Neural progenitor cell (in vitro differentiated cells): ENCODE measurements around the gene RAB15. TPM values are rescaled to one million over a fixed set of nuclear protein-coding genes. Genes with fewer than 3 reads are reported as not detected.

Experiments
- DNase-seq: peaks from one replicate; pipeline ENCODE4 v3.0.0-alpha.2; 2016; ENCODE audit warnings: low spot score
- H2AFZ ChIP-seq: fragments of 200-600 bp; sonication (generic); replicated peaks from 2 replicates; pipeline ENCODE4 v1.6.1; 2016; ENCODE audit warnings: antibody characterized with exemption
- H3F3A ChIP-seq: fragments of 200-600 bp; sonication (generic); 2 replicates; pipeline ENCODE4 v1.6.1; 2016; ENCODE audit warnings: antibody characterized with exemption, low read depth
- H3K27ac ChIP-seq: fragments of 200-600 bp; sonication (generic); 2 replicates; pipeline ENCODE4 v1.5.1; 2016; ENCODE audit warnings: mild to moderate bottlenecking
- H3K27me3 ChIP-seq: fragments of 200-600 bp; sonication (generic); 2 replicates; pipeline ENCODE4 v1.6.1; 2016; ENCODE audit warnings: mild to moderate bottlenecking, moderate library complexity
- H3K36me3 ChIP-seq: fragments of 200-600 bp; sonication (generic); 2 replicates; pipeline ENCODE4 v1.5.1; 2016
- H3K4me1 ChIP-seq: fragments of 200-600 bp; sonication (generic); 2 replicates; pipeline ENCODE4 v1.6.1; 2016; ENCODE audit warnings: mixed run types
- H3K4me2 ChIP-seq: fragments of 200-600 bp; sonication (generic); 2 replicates; pipeline ENCODE4 v1.6.1; 2016
- H3K4me3 ChIP-seq: fragments of 200-600 bp; sonication (generic); 2 replicates; pipeline ENCODE4 v1.5.1; 2016
- H3K79me2 ChIP-seq: fragments of 200-600 bp; sonication (generic); 2 replicates; pipeline ENCODE4 v1.6.1; 2016; ENCODE audit warnings: low read depth
- H3K9ac ChIP-seq: fragments of 200-600 bp; sonication (generic); 2 replicates; pipeline ENCODE4 v1.6.1; 2016
- H3K9me3 ChIP-seq: fragments of 200-600 bp; sonication (generic); 2 replicates; pipeline ENCODE4 v1.5.1; 2016; ENCODE audit warnings: low read depth
- H4K20me1 ChIP-seq: fragments of 200-600 bp; sonication (generic); 2 replicates; pipeline ENCODE4 v1.6.1; 2016; ENCODE audit warnings: low read depth
- H3K27ac Mint-ChIP-seq: 3 replicates; pipeline ENCODE4 v1.8.0; 2021; ENCODE audit warnings: mixed read lengths
- H3K27me3 Mint-ChIP-seq: 2 replicates; pipeline ENCODE4 v1.8.0; 2022; ENCODE audit warnings: low read depth, mild to moderate bottlenecking, inconsistent platforms, moderate library complexity, mixed read lengths; ENCODE audit not compliant: insufficient read depth
- H3K36me3 Mint-ChIP-seq: 3 replicates; pipeline ENCODE4 v1.8.0; 2021; ENCODE audit warnings: mixed read lengths
- H3K4me1 Mint-ChIP-seq: 3 replicates; pipeline ENCODE4 v1.8.0; 2021; ENCODE audit warnings: mixed read lengths
- H3K4me3 Mint-ChIP-seq: 3 replicates; pipeline ENCODE4 v1.8.0; 2021; ENCODE audit warnings: mild to moderate bottlenecking, moderate library complexity, mixed read lengths
- H3K9me3 Mint-ChIP-seq: 3 replicates; pipeline ENCODE4 v1.8.0; 2020; ENCODE audit warnings: mixed read lengths
- CTCF ChIP-seq: fragments of 200-600 bp; sonication (generic); IDR thresholded peaks from 2 replicates; pipeline ENCODE4 v1.5.1; 2017; ENCODE audit warnings: antibody characterized with exemption, mild to moderate bottlenecking
- EZH2 ChIP-seq: fragments of 200-600 bp; sonication (generic); IDR thresholded peaks from 2 replicates; pipeline ENCODE4 v1.6.1; 2017; ENCODE audit warnings: antibody characterized with exemption, mild to moderate bottlenecking, moderate library complexity
- EZH2phosphoT487 ChIP-seq: fragments of 200-600 bp; sonication (generic); IDR thresholded peaks from 2 replicates; pipeline ENCODE4 v1.6.1; 2017; ENCODE audit warnings: antibody characterized with exemption
- total RNA-seq: library from RNA; depleted of rRNA; stranded (reverse); fragments of >200 nt; gene quantifications from 2 replicates; pipeline ENCODE4 v1.2.3, GENCODE V29; 2015; ENCODE audit warnings: low replicate concordance

Gene RAB15
- total RNA-seq, 1 donor from 2014 or later = 12.2 TPM

GRCh38 chr14:64947710-64948611 is 24.2 kb downstream of the RAB15 start:
- Mint-ChIP-seq H3K4me1 (no peaks in the 10 kb centered on the region), H3K9me3 (no peaks in the 10 kb centered on the region), H3K36me3 (peaks cover 9% of the 10 kb centered on the region), H3K27me3 (no peaks in the 10 kb centered on the region), H3K27ac (no peak overlapping the region), H3K4me3 (no peak overlapping the region)
- Histone ChIP-seq H3K9ac (no peak overlapping the region), H3K79me2 (no peaks in the 10 kb centered on the region), H3K36me3 (no peaks in the 10 kb centered on the region), H3K4me1 (no peaks in the 10 kb centered on the region), H3K27me3 (no peaks in the 10 kb centered on the region), H3K27ac (no peak overlapping the region), H3K4me3 (no peak overlapping the region), H2AFZ (no peak overlapping the region), H4K20me1 (peaks cover under 1% of the 10 kb centered on the region), H3F3A (no peaks in the 10 kb centered on the region), H3K4me2 (no peak overlapping the region), H3K9me3 (no peaks in the 10 kb centered on the region)
- TF ChIP-seq EZH2 (no peak), EZH2phosphoT487 (no peak), CTCF (no peak)
- DNase-seq = no peak

GRCh38 chr14:64946310-64947045 is 25.7 kb downstream of the RAB15 start:
- Histone ChIP-seq H3K9ac (no peak overlapping the region), H3K36me3 (no peaks in the 10 kb centered on the region), H3K79me2 (no peaks in the 10 kb centered on the region), H3K27ac (no peak overlapping the region), H3K27me3 (no peaks in the 10 kb centered on the region), H3K4me2 (no peak overlapping the region), H2AFZ (no peak overlapping the region), H3K4me1 (no peaks in the 10 kb centered on the region), H3F3A (no peaks in the 10 kb centered on the region), H3K4me3 (no peak overlapping the region), H4K20me1 (no peaks in the 10 kb centered on the region), H3K9me3 (no peaks in the 10 kb centered on the region)
- Mint-ChIP-seq H3K27me3 (peaks cover 5% of the 10 kb centered on the region), H3K36me3 (peaks cover 9% of the 10 kb centered on the region), H3K4me1 (no peaks in the 10 kb centered on the region), H3K9me3 (no peaks in the 10 kb centered on the region), H3K27ac (no peak overlapping the region), H3K4me3 (no peak overlapping the region)
- TF ChIP-seq CTCF (no peak), EZH2 (no peak), EZH2phosphoT487 (no peak)
- no peak for DNase-seq

GRCh38 chr14:64945431-64946178 is 26.5 kb downstream of the RAB15 start:
- no peak overlapping the region for H3K4me3 ChIP-seq
- no peak for TF ChIP-seq EZH2
- TF ChIP-seq EZH2phosphoT487 = no peak
- no peak for TF ChIP-seq CTCF
- no peaks in the 10 kb centered on the region for H3K27me3 ChIP-seq
- Mint-ChIP-seq H3K27ac (no peak overlapping the region), H3K27me3 (peaks cover 5% of the 10 kb centered on the region), H3K9me3 (no peaks in the 10 kb centered on the region), H3K4me1 (no peaks in the 10 kb centered on the region), H3K36me3 (peaks cover 6% of the 10 kb centered on the region), H3K4me3 (no peak overlapping the region)
- no peaks in the 10 kb centered on the region for H3K9me3 ChIP-seq
- no peak overlapping the region for H2AFZ ChIP-seq
- no peaks in the 10 kb centered on the region for H3K79me2 ChIP-seq
- H3K36me3 ChIP-seq = no peaks in the 10 kb centered on the region
- H4K20me1 ChIP-seq = no peaks in the 10 kb centered on the region
- H3K9ac ChIP-seq = no peak overlapping the region
- no peaks in the 10 kb centered on the region for H3F3A ChIP-seq
- H3K4me2 ChIP-seq = no peak overlapping the region
- no peak overlapping the region for H3K27ac ChIP-seq
- DNase-seq = no peak
- no peaks in the 10 kb centered on the region for H3K4me1 ChIP-seq
